HUES64 (cell line): Measurements from ENCODE around the gene NSG2.

Experiments used
- H3K27ac ChIP-seq: 2 replicates; pipeline ENCODE4 v1.7.0; 2013; ENCODE audit warnings: low read depth, low read length, inconsistent platforms
- H3K27me3 ChIP-seq: 2 replicates; pipeline ENCODE4 v1.6.1; 2013; ENCODE audit warnings: mild to moderate bottlenecking, low read length; ENCODE audit not compliant: insufficient read depth
- H3K36me3 ChIP-seq: 2 replicates; pipeline ENCODE4 v1.6.1; 2013; ENCODE audit warnings: mild to moderate bottlenecking, low read length; ENCODE audit not compliant: insufficient read depth
- H3K4me1 ChIP-seq: 2 replicates; pipeline ENCODE4 v1.6.1; 2013; ENCODE audit warnings: mild to moderate bottlenecking, low read length, moderate library complexity; ENCODE audit not compliant: insufficient read depth
- H3K4me3 ChIP-seq: 2 replicates; pipeline ENCODE4 v1.5.1; 2013; ENCODE audit warnings: mild to moderate bottlenecking, low read length, moderate library complexity
- H3K9ac ChIP-seq: 2 replicates; pipeline ENCODE4 v1.6.1; 2013; ENCODE audit warnings: mild to moderate bottlenecking, low read depth, low read length
- H3K9me3 ChIP-seq: 2 replicates; pipeline ENCODE4 v1.6.1; 2013; ENCODE audit warnings: low read depth, low read length; ENCODE audit not compliant: insufficient read depth
- WGBS: fragments of 150-250, 120-280 bp; methylation state at CpG from one replicate; pipeline ENCODE4 v1.1.7; 2013; ENCODE audit warnings: missing lambda C conversion rate; 5-methylcytosine and 5-hydroxymethylcytosine counted together

NSG2 gene

GRCh38 chr5:174030286-174030685 is 15.2 kb upstream of the NSG2 start:
- Histone ChIP-seq H3K4me3 (no peak overlapping the region), H3K4me1 (no peaks in the 10 kb centered on the region), H3K27ac (no peak overlapping the region), H3K9ac (no peak overlapping the region), H3K36me3 (no peaks in the 10 kb centered on the region), H3K27me3 (no peaks in the 10 kb centered on the region), H3K9me3 (peaks cover 4% of the 10 kb centered on the region; the same call in 1 of the 2 replicates)
- no CpG with 5 or more reads among the region's 2 CpGs for WGBS

- Histone ChIP-seq H3K4me1 (no peaks in the 10 kb centered on the region), H3K27ac (no peak overlapping the region), H3K27me3 (no peaks in the 10 kb centered on the region), H3K9ac (no peak overlapping the region), H3K9me3 (no peaks in the 10 kb centered on the region), H3K36me3 (no peaks in the 10 kb centered on the region), H3K4me3 (no peak overlapping the region)
- 75% methylated on average over 5 of the region's 6 CpGs for WGBS
Measured at GRCh38 chr5:174044466-174045254, 846 bp upstream of the NSG2 start.

- Histone ChIP-seq H3K9ac (no peak overlapping the region), H3K4me3 (no peak overlapping the region), H3K27me3 (no peaks in the 10 kb centered on the region), H3K4me1 (no peaks in the 10 kb centered on the region), H3K9me3 (no peaks in the 10 kb centered on the region), H3K27ac (no peak overlapping the region), H3K36me3 (no peaks in the 10 kb centered on the region)
- 81% methylated on average over 5 of the region's 5 CpGs for WGBS
Measured at GRCh38 chr5:174046558-174046957, 1.1 kb downstream of the NSG2 start.

- Histone ChIP-seq H3K36me3 (no peaks in the 10 kb centered on the region), H3K9me3 (no peaks in the 10 kb centered on the region), H3K27me3 (no peaks in the 10 kb centered on the region), H3K4me3 (no peak overlapping the region), H3K9ac (no peak overlapping the region), H3K4me1 (no peaks in the 10 kb centered on the region), H3K27ac (no peak overlapping the region)
- WGBS: 83% methylated on average over 4 of the region's 4 CpGs
Measured at GRCh38 chr5:174047472-174048099, 2.1 kb downstream of the NSG2 start.

- H3K27me3 ChIP-seq: no peaks in the 10 kb centered on the region
- no peak overlapping the region for H3K27ac ChIP-seq
- 96% methylated on average over 5 of the region's 5 CpGs for WGBS
- H3K36me3 ChIP-seq: no peaks in the 10 kb centered on the region
- H3K4me3 ChIP-seq: no peak overlapping the region
- no peaks in the 10 kb centered on the region for H3K4me1 ChIP-seq
- no peak overlapping the region for H3K9ac ChIP-seq
- H3K9me3 ChIP-seq: no peaks in the 10 kb centered on the region
Measured at GRCh38 chr5:174052636-174053035, 7.1 kb downstream of the NSG2 start.

- Histone ChIP-seq H3K9ac (no peak overlapping the region), H3K27me3 (no peaks in the 10 kb centered on the region), H3K4me3 (no peak overlapping the region), H3K4me1 (no peaks in the 10 kb centered on the region), H3K27ac (no peak overlapping the region), H3K36me3 (no peaks in the 10 kb centered on the region), H3K9me3 (no peaks in the 10 kb centered on the region)
- 95% methylated on average over 3 of the region's 3 CpGs for WGBS
Measured at GRCh38 chr5:174053905-174054304, 8.4 kb downstream of the NSG2 start.

- no peaks in the 10 kb centered on the region for H3K4me1 ChIP-seq
- 94% methylated on average over 4 of the region's 4 CpGs for WGBS
- no peaks in the 10 kb centered on the region for H3K36me3 ChIP-seq
Measured at GRCh38 chr5:174056064-174056847, 10.8 kb downstream of the NSG2 start.

GRCh38 chr5:174057206-174057605 is 11.7 kb downstream of the NSG2 start:
- Histone ChIP-seq H3K36me3 (no peaks in the 10 kb centered on the region), H3K9ac (no peak overlapping the region), H3K9me3 (no peaks in the 10 kb centered on the region), H3K27ac (no peak overlapping the region), H3K27me3 (no peaks in the 10 kb centered on the region), H3K4me3 (no peak overlapping the region), H3K4me1 (no peaks in the 10 kb centered on the region)
- WGBS: 94% methylated on average over 5 of the region's 6 CpGs

More at GRCh38 chr5:174056064-174056847, 10.8 kb downstream of the NSG2 start:
- Histone ChIP-seq H3K27me3 (no peaks in the 10 kb centered on the region), H3K9ac (no peak overlapping the region), H3K9me3 (no peaks in the 10 kb centered on the region), H3K4me3 (no peak overlapping the region), H3K27ac (no peak overlapping the region)

GRCh38 chr5:174058433-174059122 is 13.1 kb downstream of the NSG2 start:
- 86% methylated on average over 2 of the region's 2 CpGs for WGBS

GRCh38 chr5:174059247-174059646 is 13.7 kb downstream of the NSG2 start:
- no peaks in the 10 kb centered on the region for H3K27me3 ChIP-seq
- no peaks in the 10 kb centered on the region for H3K4me1 ChIP-seq
- H3K27ac ChIP-seq: no peak overlapping the region
- H3K36me3 ChIP-seq: no peaks in the 10 kb centered on the region
- H3K4me3 ChIP-seq: no peak overlapping the region
- no peaks in the 10 kb centered on the region for H3K9me3 ChIP-seq
- no peak overlapping the region for H3K9ac ChIP-seq
- no CpG with 5 or more reads among the region's 1 CpG for WGBS

More at GRCh38 chr5:174058433-174059122, 13.1 kb downstream of the NSG2 start:
- Histone ChIP-seq H3K4me3 (no peak overlapping the region), H3K27me3 (no peaks in the 10 kb centered on the region), H3K9me3 (no peaks in the 10 kb centered on the region), H3K36me3 (no peaks in the 10 kb centered on the region), H3K9ac (no peak overlapping the region), H3K27ac (no peak overlapping the region), H3K4me1 (no peaks in the 10 kb centered on the region)
